Measurements from ENCODE around the gene AGPAT4.

GRCh38 chr6:161150136-161150535 is 123.7 kb downstream of the AGPAT4 start:
- no peak for TF ChIP-seq BHLHE40 (IDR thresholded peaks at IDR 0.05; ENCODE audit: low read depth, low read length)
- no peak for TF ChIP-seq MAFK (IDR thresholded peaks at IDR 0.05; ENCODE audit: partially characterized antibody)
- no peak for TF ChIP-seq USF2 (IDR thresholded peaks at IDR 0.05)
- TF ChIP-seq CTCF (IDR thresholded peaks at IDR 0.05): no peak
- TF ChIP-seq CHD4 (IDR thresholded peaks at IDR 0.05; ENCODE audit: borderline replicate concordance): no peak
- no peak for TF ChIP-seq HOXA7 (CRISPR knock-in tag; IDR thresholded peaks at IDR 0.05)
- no peak for TF ChIP-seq HDAC2 (IDR thresholded peaks at IDR 0.05)
- no peak for TF ChIP-seq REST (IDR thresholded peaks at IDR 0.05)
- no peak for TF ChIP-seq EHF (CRISPR knock-in tag; IDR thresholded peaks at IDR 0.05)
- TF ChIP-seq POLR2A (IDR thresholded peaks at IDR 0.05; ENCODE audit: low read length): no peak
- TF ChIP-seq CEBPB (IDR thresholded peaks at IDR 0.05): no peak
- TF ChIP-seq SREBF2 (IDR thresholded peaks at IDR 0.05): no peak

All from A549 (cell line).